SH-SY5Y (cell line): ENCODE data around the gene EFHD1.

Experiments
- GATA2 ChIP-seq: IDR thresholded peaks from 2 replicates; pipeline ENCODE4 v1.6.1; 2011; ENCODE audit warnings: mild to moderate bottlenecking, low read depth, low read length
- GATA3 ChIP-seq: IDR thresholded peaks from 2 replicates; pipeline ENCODE4 v1.6.1; 2011; ENCODE audit warnings: low read depth, mild to moderate bottlenecking, low read length, moderate library complexity

The EFHD1 gene

DNA sequence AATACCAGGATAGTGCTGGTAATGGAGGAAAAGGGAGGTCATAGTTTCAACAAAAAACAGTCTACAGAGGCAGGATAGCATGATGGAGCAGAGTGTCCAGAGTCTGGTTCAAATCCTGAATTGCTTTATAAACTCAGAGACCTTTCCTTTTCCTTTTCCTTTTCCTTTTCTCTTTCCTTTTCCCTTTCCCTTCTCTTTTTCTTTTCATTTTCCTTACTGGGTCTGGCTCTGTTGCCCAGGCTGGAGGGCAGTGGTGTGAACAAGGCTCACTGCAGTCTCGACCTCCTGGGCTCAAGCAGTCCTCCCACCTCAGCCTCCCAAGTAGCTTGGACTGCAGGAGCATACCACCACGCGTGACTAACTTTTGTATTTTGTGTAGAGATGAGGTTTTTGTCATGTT is 95.4 kb downstream of the EFHD1 start:
- TF ChIP-seq GATA3 (no peak), GATA2 (no peak)

DNA sequence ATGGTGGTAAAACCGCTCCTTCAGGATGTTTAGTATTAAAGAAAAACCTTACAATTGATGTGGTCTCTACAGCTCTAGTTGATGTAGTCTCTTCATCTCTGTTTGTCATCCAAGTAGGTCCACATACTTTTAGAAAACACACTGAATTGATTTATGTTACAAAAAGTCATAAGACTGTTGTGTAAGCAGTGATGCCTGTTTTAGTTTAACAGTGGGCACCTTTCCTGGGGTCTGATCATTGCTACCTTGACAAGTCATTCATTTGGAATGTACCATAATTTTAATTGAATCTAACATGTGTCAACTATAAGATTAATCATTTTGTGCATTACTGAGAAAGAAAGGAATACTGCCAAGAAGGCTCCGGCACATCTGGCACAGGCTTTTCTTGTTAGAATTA is 98.1 kb downstream of the EFHD1 start:
- TF ChIP-seq GATA3 (no peak), GATA2 (no peak)
